ENCODE results near the gene RBM17. TPM values are rescaled to one million over a fixed set of nuclear protein-coding genes. Genes with fewer than 3 reads are reported as not detected.

Gene RBM17
- total and polyA plus RNA-seq, 2 of the 4 experiments (the other 2 are of a cell fraction), result 24.6 to 56.7 TPM

- no peak overlapping the region for H4K5ac ChIP-seq (ENCODE audit: low read depth, low read length)
- H3K14ac ChIP-seq (replicated peaks; ENCODE audit: low read depth, low read length), result no peak overlapping the region
- H2BK15ac ChIP-seq (ENCODE audit: low read depth, low read length), result no peak overlapping the region
- no peak overlapping the region for H3K9ac ChIP-seq (ENCODE audit: low read depth, low read length)
- peaks cover 8% of the 10 kb centered on the region for H3K4me1 ChIP-seq (ENCODE audit: control insufficient read depth, insufficient read depth, low read length)
- H3K36me3 ChIP-seq (ENCODE audit: control insufficient read depth, insufficient read depth, low read length), result peaks cover 1% of the 10 kb centered on the region; the same call in 1 of the 2 replicates
- no peak overlapping the region; the same call in 1 of the 2 replicates for H4K91ac ChIP-seq (ENCODE audit: insufficient read depth, low read depth, low read length)
- no peak overlapping the region for H2BK120ac ChIP-seq (ENCODE audit: low read depth, low read length)
- no peak overlapping the region for H2BK20ac ChIP-seq (ENCODE audit: low read depth, low read length)
- no peak overlapping the region for H2AK9ac ChIP-seq (replicated peaks; ENCODE audit: low read depth, low read length, poor library complexity)
- H3K4me3 ChIP-seq (ENCODE audit: insufficient read depth, low read depth, low read length), result no peak overlapping the region
- H4K8ac ChIP-seq (ENCODE audit: low read depth in 2 of 2, low read length in 2 of 2), result no peak overlapping the region
- no peaks in the 10 kb centered on the region for H3K9me3 ChIP-seq (ENCODE audit: control insufficient read depth, insufficient read depth, low read length)
- H2AK5ac ChIP-seq (ENCODE audit: low read depth, low read length), result no peak overlapping the region
- H3K18ac ChIP-seq (ENCODE audit: low read depth, low read length), result no peak overlapping the region
- H4K20me1 ChIP-seq (ENCODE audit: insufficient read depth, low read length), result no peaks in the 10 kb centered on the region
- intact Hi-C loops (cut with micrococcal nuclease), result no loop called here
- no peak overlapping the region for H3K27ac ChIP-seq (ENCODE audit: insufficient read depth, low read length)
- no peak for TF ChIP-seq MAZ (IDR thresholded peaks at IDR 0.05; ENCODE audit: borderline replicate concordance, low read depth, low read length)
- no peak for TF ChIP-seq MXI1 (IDR thresholded peaks at IDR 0.05; ENCODE audit: borderline replicate concordance, low read depth, low read length)
- TF ChIP-seq CHD1 (IDR thresholded peaks at IDR 0.05; ENCODE audit: low read depth, low read length), result no peak
- TF ChIP-seq FOS (IDR thresholded peaks at IDR 0.05; ENCODE audit: low read depth, low read length), result no peak
- no peak for TF ChIP-seq NFE2L2 (IDR thresholded peaks at IDR 0.05; ENCODE audit: low read depth, low read length)
- no peak for TF ChIP-seq SMC3 (IDR thresholded peaks at IDR 0.05; ENCODE audit: low read depth, low read length)
- TF ChIP-seq ELK1 (IDR thresholded peaks at IDR 0.05; ENCODE audit: borderline replicate concordance, low read depth, low read length), result no peak
- no peak for TF ChIP-seq BHLHE40 (IDR thresholded peaks at IDR 0.05; ENCODE audit: low read depth, low read length)
- no peak for TF ChIP-seq USF2 (IDR thresholded peaks at IDR 0.05; ENCODE audit: low read depth, low read length)
- TF ChIP-seq RAD21 (IDR thresholded peaks at IDR 0.05; ENCODE audit: low read length), result no peak
- TF ChIP-seq MAFK (IDR thresholded peaks at IDR 0.05; ENCODE audit: low read depth, low read length), result no peak
- TF ChIP-seq CEBPB (IDR thresholded peaks at IDR 0.05; ENCODE audit: low read depth, low read length), result no peak
- TF ChIP-seq POLR2A (IDR thresholded peaks at IDR 0.05; ENCODE audit: low read depth, low read length), result no peak
- no peak for TF ChIP-seq RCOR1 (IDR thresholded peaks at IDR 0.05; ENCODE audit: insufficient replicate concordance, low read length)
- no peak for TF ChIP-seq RFX5 (IDR thresholded peaks at IDR 0.05; ENCODE audit: low read depth, low read length)
- no peak for TF ChIP-seq CTCF (conservative IDR thresholded peaks at IDR 0.05; ENCODE audit: low read depth, low read length)
- no peak overlapping the region for H2AFZ ChIP-seq (replicated peaks; ENCODE audit: low read length, poor library complexity)
- no peak overlapping the region for H3K4me2 ChIP-seq (ENCODE audit: low read depth, low read length)
- WGBS, 2 experiments (ENCODE audit: extremely low coverage in 2 of 2, insufficient read length in 1 of 2), result 92% methylated on average over 6 of the region's 13 CpGs; no CpG with 5 or more reads in 1 of the 2 experiments
- BruUV-seq (replicated peaks), result no TSS peak
- H3K27me3 ChIP-seq (ENCODE audit: control insufficient read depth, insufficient read depth, low read length), result no peaks in the 10 kb centered on the region
- POLR2A ChIA-PET (ENCODE audit: unreplicated experiment), result no interaction called here
- H3K79me1 ChIP-seq (ENCODE audit: low read depth in 1 of 2, low read length in 2 of 2), result peaks cover 7 to 12% of the 10 kb centered on the region in 2 experiments; a peak in 3 of 4 replicates
- H3K9me1 ChIP-seq (ENCODE audit: insufficient read depth, low read length), result peaks cover 2% of the 10 kb centered on the region; the same call in 1 of the 2 replicates
- CTCF ChIA-PET, result interaction anchor here (0.6 to 1.6 kb wide), 2 partner anchors 34 to 83 kb away, joined by 3 to 4 read pairs; partner anchors contain the start of gene PFKFB3
- H3K56ac ChIP-seq (ENCODE audit: extremely low read depth, insufficient read depth, low read length), result no peak overlapping the region
- no peak for ATAC-seq (ENCODE audit: low read depth)
- in situ Hi-C loops (cut with MboI; ENCODE audit: low sequenced_read_pairs), result no loop called here
- dilution Hi-C loops (cut with HindIII; ENCODE audit: low sequenced_read_pairs, unreplicated experiment), result no loop called here
- H3K4ac ChIP-seq (ENCODE audit: low read depth, low read length), result no peak overlapping the region
- no peak overlapping the region for H2BK5ac ChIP-seq (ENCODE audit: low read depth, low read length, poor library complexity, severe bottlenecking)
- H3K23ac ChIP-seq (ENCODE audit: low read depth, low read length), result no peak overlapping the region
- no peak for DNase-seq
Measured at GRCh38 chr10:6119962-6120361, 31.1 kb downstream of the RBM17 start.

Data from IMR-90 (cell line).